Retina (tissue), 1 donor: ENCODE results near the gene CD3G.

Source experiments
- DNase-seq: peaks from one replicate; pipeline ENCODE4 v3.0.0-alpha.2; 2016

CD3G gene

GRCh38 chr11:118328745-118329144 lies 15.4 kb upstream of the CD3G start:
- DNase-seq, result no peak

- DNase-seq, result no peak
Measured at GRCh38 chr11:118334745-118335144, 9.4 kb upstream of the CD3G start.

- DNase-seq, result no peak
Measured at GRCh38 chr11:118338637-118339061, 5.5 kb upstream of the CD3G start.

- DNase-seq, result no peak
Measured at GRCh38 chr11:118339281-118339961, 4.7 kb upstream of the CD3G start.

GRCh38 chr11:118340449-118340848 lies 3.7 kb upstream of the CD3G start:
- no peak for DNase-seq

GRCh38 chr11:118341261-118341660 lies 2.9 kb upstream of the CD3G start:
- DNase-seq, result no peak

- no peak for DNase-seq
Measured at GRCh38 chr11:118341815-118342489, 2.2 kb upstream of the CD3G start.

- DNase-seq, result no peak
Measured at GRCh38 chr11:118342503-118343161, 1.5 kb upstream of the CD3G start, which contains the start of gene CD3D. Gene CD3D (minus strand): TSS chr11:118342705. CDS start chr11:118342607, 98 bp downstream.

GRCh38 chr11:118343248-118343647 lies 896 bp upstream of the CD3G start:
- DNase-seq, result no peak

- DNase-seq, result no peak
Measured at GRCh38 chr11:118349475-118349874, 5.3 kb downstream of the CD3G start.

- DNase-seq, result peak; percentile 8
Measured at GRCh38 chr11:118353084-118353710, 9.1 kb downstream of the CD3G start.

GRCh38 chr11:118358071-118358470 lies 13.9 kb downstream of the CD3G start:
- DNase-seq, result no peak

GRCh38 chr11:118359295-118359958 lies 15.3 kb downstream of the CD3G start, which contains the start of gene UBE4A:
Gene UBE4A (plus strand): TSS chr11:118359600. CDS start chr11:118365081, 5,481 bp downstream.
- DNase-seq, result peak; percentile 95

GRCh38 chr11:118364956-118365615 lies 20.9 kb downstream of the CD3G start:
- DNase-seq, result no peak

GRCh38 chr11:118366287-118366686 lies 22.1 kb downstream of the CD3G start:
- DNase-seq, result no peak

- DNase-seq, result no peak
Measured at GRCh38 chr11:118370774-118371173, 26.6 kb downstream of the CD3G start.

- no peak for DNase-seq
Measured at GRCh38 chr11:118373263-118373662, 29.1 kb downstream of the CD3G start.

GRCh38 chr11:118373871-118374270 lies 29.7 kb downstream of the CD3G start:
- no peak for DNase-seq

GRCh38 chr11:118374729-118375128 lies 30.6 kb downstream of the CD3G start:
- no peak for DNase-seq

GRCh38 chr11:118375978-118376377 lies 31.8 kb downstream of the CD3G start:
- no peak for DNase-seq

- DNase-seq, result no peak
Measured at GRCh38 chr11:118379497-118379896, 35.4 kb downstream of the CD3G start.

- DNase-seq, result no peak
Measured at GRCh38 chr11:118380571-118380970, 36.4 kb downstream of the CD3G start.
